ENCODE data around the gene EEF1G. TPM values are rescaled to one million over a fixed set of nuclear protein-coding genes. Genes with fewer than 3 reads are reported as not detected.

The EEF1G gene
- total and polyA plus RNA-seq, 2 of the 13 experiments (the other 11 are each of a cell fraction or from before 2014, with no cell fraction given) = 1,787 to 2,144 TPM

DNA sequence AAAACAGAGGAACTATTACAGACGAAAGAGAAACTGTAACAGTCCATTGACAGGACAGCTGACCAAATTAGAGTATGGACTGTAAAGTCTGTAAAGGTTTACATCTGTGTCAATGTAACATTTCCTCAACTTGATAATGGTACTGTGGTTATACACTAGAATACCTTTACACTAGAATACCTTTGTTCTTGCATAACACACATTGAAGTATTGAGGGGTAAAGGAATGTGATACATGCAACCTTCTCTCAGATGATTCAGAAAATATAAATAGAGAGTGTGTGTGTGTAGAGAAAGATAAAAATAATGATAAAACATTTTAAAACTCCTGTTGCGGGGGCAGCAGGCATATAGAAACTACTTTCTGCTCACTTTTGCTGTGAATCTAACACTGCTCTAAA is 5.6 kb upstream of the EEF1G start:
- Histone ChIP-seq H3K4me2 (ENCODE audit: low read depth, low read length) (no peak overlapping the region), H3K79me2 (ENCODE audit: insufficient read depth, low read length) (peaks cover 17% of the 10 kb centered on the region), H2AFZ (ENCODE audit: low read length) (no peak overlapping the region), H3K27ac (ENCODE audit: extremely low read length, insufficient read depth, low read length) (no peak overlapping the region), H3K9me3 (ENCODE audit: low read length) (no peaks in the 10 kb centered on the region), H3K4me3 (replicated peaks in 1 of 3; ENCODE audit: insufficient read depth in 1 of 3, low read depth in 2 of 3, low read length in 3 of 3) (no peak overlapping the region), H4K20me1 (ENCODE audit: insufficient read depth, low read length) (no peaks in the 10 kb centered on the region), H3K36me3 (replicated peaks in 1 of 2; ENCODE audit: control insufficient read depth in 1 of 2, insufficient read depth in 2 of 2, low read length in 2 of 2) (peaks cover 12 to 38% of the 10 kb centered on the region in 2 experiments), H3K9ac (ENCODE audit: insufficient read depth, low read depth, low read length) (no peak overlapping the region), H3K27me3 (ENCODE audit: control insufficient read depth in 1 of 2, insufficient read depth in 2 of 2, low read length in 2 of 2) (no peaks in the 10 kb centered on the region), H3K4me1 (ENCODE audit: insufficient read depth, low read length) (peaks cover 23% of the 10 kb centered on the region)
- no TSS peak for BruUV-seq (replicated peaks)
- no peak for DNase-seq (ENCODE audit: low spot score)
- intact Hi-C loops (cut with micrococcal nuclease; ENCODE audit: unreplicated experiment) (no loop called here), in situ Hi-C loops (cut with HindIII; ENCODE audit: extremely low pct_ligation_motif_present, low pct_unique_long_range_greater_than_20kb) (no loop called here)
- 100% methylated on average over 2 of the region's 2 CpGs for WGBS (ENCODE audit: low lambda C conversion rate)
- no peak for FAIRE-seq
- no peak for ATAC-seq
- TF ChIP-seq, protein P1, sequence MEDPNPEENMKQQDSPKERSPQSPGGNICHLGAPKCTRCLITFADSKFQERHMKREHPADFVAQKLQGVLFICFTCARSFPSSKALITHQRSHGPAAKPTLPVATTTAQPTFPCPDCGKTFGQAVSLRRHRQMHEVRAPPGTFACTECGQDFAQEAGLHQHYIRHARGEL (CRISPR knock-in tag; IDR thresholded peaks at IDR 0.05) = no peak
- TF ChIP-seq, protein P2, sequence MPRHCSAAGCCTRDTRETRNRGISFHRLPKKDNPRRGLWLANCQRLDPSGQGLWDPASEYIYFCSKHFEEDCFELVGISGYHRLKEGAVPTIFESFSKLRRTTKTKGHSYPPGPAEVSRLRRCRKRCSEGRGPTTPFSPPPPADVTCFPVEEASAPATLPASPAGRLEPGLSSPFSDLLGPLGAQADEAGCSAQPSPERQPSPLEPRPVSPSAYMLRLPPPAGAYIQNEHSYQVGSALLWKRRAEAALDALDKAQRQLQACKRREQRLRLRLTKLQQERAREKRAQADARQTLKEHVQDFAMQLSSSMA (CRISPR knock-in tag; IDR thresholded peaks at IDR 0.05) = no peak
- TF ChIP-seq DPF2 (CRISPR knock-in tag; IDR thresholded peaks at IDR 0.05; ENCODE audit: borderline replicate concordance, low read depth) = no peak
- TF ChIP-seq KLF11 (CRISPR knock-in tag; IDR thresholded peaks at IDR 0.05) = no peak
- TF ChIP-seq EP300 (IDR thresholded peaks at IDR 0.05; ENCODE audit: low read depth in 2 of 2, low read length in 2 of 2) = no peak
- TF ChIP-seq EP300 (CRISPR knock-in tag; IDR thresholded peaks at IDR 0.05; ENCODE audit: borderline replicate concordance) = no peak
- TF ChIP-seq ZNF816 (CRISPR knock-in tag; IDR thresholded peaks at IDR 0.05; ENCODE audit: borderline replicate concordance) = no peak
- no peak for TF ChIP-seq ZBTB7A (CRISPR knock-in tag; IDR thresholded peaks at IDR 0.05)
- no peak for TF ChIP-seq RXRA (CRISPR knock-in tag; IDR thresholded peaks at IDR 0.05)
- TF ChIP-seq KLF12 (CRISPR knock-in tag; IDR thresholded peaks at IDR 0.05; ENCODE audit: borderline replicate concordance) = no peak
- no peak for TF ChIP-seq ZNF44 (CRISPR knock-in tag; IDR thresholded peaks at IDR 0.05)
- TF ChIP-seq, protein P3, sequence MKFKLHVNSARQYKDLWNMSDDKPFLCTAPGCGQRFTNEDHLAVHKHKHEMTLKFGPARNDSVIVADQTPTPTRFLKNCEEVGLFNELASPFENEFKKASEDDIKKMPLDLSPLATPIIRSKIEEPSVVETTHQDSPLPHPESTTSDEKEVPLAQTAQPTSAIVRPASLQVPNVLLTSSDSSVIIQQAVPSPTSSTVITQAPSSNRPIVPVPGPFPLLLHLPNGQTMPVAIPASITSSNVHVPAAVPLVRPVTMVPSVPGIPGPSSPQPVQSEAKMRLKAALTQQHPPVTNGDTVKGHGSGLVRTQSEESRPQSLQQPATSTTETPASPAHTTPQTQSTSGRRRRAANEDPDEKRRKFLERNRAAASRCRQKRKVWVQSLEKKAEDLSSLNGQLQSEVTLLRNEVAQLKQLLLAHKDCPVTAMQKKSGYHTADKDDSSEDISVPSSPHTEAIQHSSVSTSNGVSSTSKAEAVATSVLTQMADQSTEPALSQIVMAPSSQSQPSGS (CRISPR knock-in tag; IDR thresholded peaks at IDR 0.05) = no peak
- ChIA-PET CTCF (ENCODE audit: low intra/inter-chr PET ratio, low total read pairs) (no interaction called here), POLR2A (no interaction called here)

Data from HepG2 (cell line).